Subcutaneous adipose tissue (tissue), 4 donors: ENCODE measurements around the gene VASN. TPM values are rescaled to one million over a fixed set of nuclear protein-coding genes. Genes with fewer than 3 reads are reported as not detected.

Source experiments
- CTCF ChIP-seq: fragments of 450-650 bp; IDR thresholded peaks from one replicate; pipeline ENCODE4 v1.5.1; 2016; ENCODE audit warnings: low read depth, mild to moderate bottlenecking, control low read depth, antibody characterized with exemption, moderate library complexity
- total RNA-seq, 4 donors: library from RNA; depleted of rRNA; stranded (reverse); fragments of >200 nt; gene quantifications; one replicate each; pipeline ENCODE4 v1.1.0, GENCODE V29; 2016

Gene VASN
- total RNA-seq, 4 donors from 2014 or later, result 13.7 to 34.9 (median 22.3) TPM

GRCh38 chr16:4378161-4378666 is 6.6 kb downstream of the VASN start:
- TF ChIP-seq CTCF, result no peak

- no peak for TF ChIP-seq CTCF
Measured at GRCh38 chr16:4378999-4379690, 7.5 kb downstream of the VASN start.

GRCh38 chr16:4380119-4381063 is 8.7 kb downstream of the VASN start:
- no peak for TF ChIP-seq CTCF

GRCh38 chr16:4381072-4381934 is 9.7 kb downstream of the VASN start:
- TF ChIP-seq CTCF, result no peak

- no peak for TF ChIP-seq CTCF
Measured at GRCh38 chr16:4381935-4382794, 10.5 kb downstream of the VASN start.

GRCh38 chr16:4382795-4383357 is 11.2 kb downstream of the VASN start:
- TF ChIP-seq CTCF, result no peak
